H1 (cell line): ENCODE results near the gene TSPEAR. TPM values are rescaled to one million over a fixed set of nuclear protein-coding genes. Genes with fewer than 3 reads are reported as not detected.

Experiments used
- CTCF ChIA-PET: fragments of 300-600 bp; sonication (Branson Sonifier 250); formaldehyde crosslinking; loops from one replicate; lab custom pipeline; 2021; ENCODE audit not compliant: partially characterized antibody; lab: Charles Lee
- POLR2A ChIA-PET: fragments of 300-600 bp; sonication (Branson Sonifier 250); formaldehyde crosslinking; loops from one replicate; lab custom pipeline; 2021; ENCODE audit warnings: inconsistent platforms; ENCODE audit not compliant: partially characterized antibody; lab: Charles Lee
- DNase-seq, 2 experiments: peaks; one replicate each; pipeline versions ENCODE4 v3.0.0 to v3.0.0-alpha.2; 2010 to 2022; ENCODE audit warnings: low spot score in 2 of 2, low read depth in 1 of 2, mixed read lengths in 1 of 2
- FAIRE-seq: peaks from 2 replicates; lab custom pipeline; 2011; peaks lifted over from hg19 to GRCh38; lab: Jason Lieb, UNC
- H2AFZ ChIP-seq: 2 replicates; pipeline ENCODE4 v1.8.1; 2012; ENCODE audit warnings: low read length, inconsistent platforms
- H2AK5ac ChIP-seq: 2 replicates; pipeline ENCODE4 v1.6.1; 2013; ENCODE audit warnings: low read depth, low read length
- H2BK120ac ChIP-seq: replicated peaks from 2 replicates; pipeline ENCODE3; 2013; ENCODE audit warnings: low read depth, low read length, inconsistent platforms
- H2BK12ac ChIP-seq: 2 replicates; pipeline ENCODE4 v1.6.1; 2013; ENCODE audit warnings: low read depth, low read length
- H2BK15ac ChIP-seq: 2 replicates; pipeline ENCODE4 v1.6.1; 2013; ENCODE audit warnings: low read length
- H2BK20ac ChIP-seq: 2 replicates; pipeline ENCODE4 v1.6.1; 2013; ENCODE audit warnings: low read length
- H2BK5ac ChIP-seq: 2 replicates; pipeline ENCODE4 v1.6.1; 2013; ENCODE audit warnings: low read depth, low read length
- H3K14ac ChIP-seq: 2 replicates; pipeline ENCODE4 v1.6.1; 2013; ENCODE audit warnings: inconsistent platforms; ENCODE audit not compliant: insufficient read length
- H3K18ac ChIP-seq: 2 replicates; pipeline ENCODE4 v1.6.1; 2013; ENCODE audit warnings: low read length; ENCODE audit errors: extremely low read depth
- H3K23ac ChIP-seq: 2 replicates; pipeline ENCODE4 v1.6.1; 2013; ENCODE audit warnings: inconsistent platforms; ENCODE audit not compliant: insufficient read length
- H3K23me2 ChIP-seq: 2 replicates; pipeline ENCODE4 v1.6.1; 2013; ENCODE audit warnings: low read depth, low read length
- H3K27ac ChIP-seq: 2 replicates; pipeline ENCODE4 v1.6.1; 2011; ENCODE audit warnings: low read depth, low read length, inconsistent platforms
- H3K27me3 ChIP-seq, 4 experiments: replicated peaks in 1 of 4; 1 replicate in 1 of 4; 2 replicates in 3 of 4; pipeline versions ENCODE4 v1.6.1 to v1.8.1; 2011 to 2013; ENCODE audit warnings: low read length in 3 of 4, mild to moderate bottlenecking in 3 of 4, inconsistent platforms in 2 of 4, mixed read lengths in 2 of 4, moderate library complexity in 1 of 4; ENCODE audit not compliant: control insufficient read depth in 3 of 4, insufficient read depth in 3 of 4; ENCODE audit errors: extremely low read depth in 1 of 4
- H3K36me3 ChIP-seq, 4 experiments: 2 replicates each; pipeline versions ENCODE4 v1.6.1 to v1.8.1; 2011 to 2013; ENCODE audit warnings: mild to moderate bottlenecking in 4 of 4, low read length in 3 of 4, moderate library complexity in 2 of 4, control low read depth in 1 of 4, inconsistent platforms in 1 of 4; ENCODE audit not compliant: insufficient read depth in 4 of 4, control insufficient read depth in 2 of 4
- H3K4ac ChIP-seq: replicated peaks from 2 replicates; pipeline ENCODE3; 2013; ENCODE audit warnings: low read length, low read depth, mixed read lengths, inconsistent platforms; ENCODE audit not compliant: insufficient read length
- H3K4me1 ChIP-seq, 4 experiments: replicated peaks in 1 of 4; 1 replicate in 1 of 4; 2 replicates in 3 of 4; pipeline versions ENCODE4 v1.6.1 to v1.8.1; 2011 to 2013; ENCODE audit warnings: low read length in 3 of 4, inconsistent platforms in 2 of 4, mixed read lengths in 1 of 4; ENCODE audit not compliant: insufficient read depth in 4 of 4, control insufficient read depth in 3 of 4
- H3K4me2 ChIP-seq, 2 experiments: 2 replicates each; pipeline versions ENCODE4 v1.6.1 to v1.8.1; 2011 to 2013; ENCODE audit warnings: low read depth in 2 of 2, low read length in 2 of 2, control low read depth in 1 of 2, inconsistent platforms in 1 of 2, mild to moderate bottlenecking in 1 of 2; ENCODE audit not compliant: insufficient read depth in 1 of 2
- H3K4me3 ChIP-seq, 4 experiments: fragments of 200-600, 300-600 bp in 1 of 4; sonication (generic), shearing (Covaris generic), sonication (Bioruptor Twin) in 1 of 4; 2 replicates each; pipeline versions ENCODE4 v1.5.1 to v1.8.1; 2011 to 2016; ENCODE audit warnings: low read length in 4 of 4, low read depth in 3 of 4, control low read depth in 2 of 4, inconsistent platforms in 2 of 4, mild to moderate bottlenecking in 2 of 4, mixed read lengths in 1 of 4, moderate library complexity in 1 of 4; ENCODE audit not compliant: insufficient read depth in 2 of 4; ENCODE audit errors: extremely low read depth in 1 of 4
- H3K56ac ChIP-seq: replicated peaks from 2 replicates; pipeline ENCODE3; 2013; ENCODE audit warnings: low read depth, mild to moderate bottlenecking, mixed read lengths, low read length, inconsistent platforms; ENCODE audit not compliant: insufficient read length
- H3K79me1 ChIP-seq: 2 replicates; pipeline ENCODE4 v1.6.1; 2013; ENCODE audit warnings: low read depth, low read length, control low read depth
- H3K79me2 ChIP-seq, 2 experiments: 2 replicates each; pipeline versions ENCODE4 v1.6.1 to v1.8.1; 2012 to 2013; ENCODE audit warnings: low read length in 2 of 2, mild to moderate bottlenecking in 2 of 2, inconsistent platforms in 1 of 2; ENCODE audit not compliant: insufficient read depth in 2 of 2, control insufficient read depth in 1 of 2
- H3K9ac ChIP-seq, 4 experiments: replicated peaks in 1 of 4; 1 replicate in 1 of 4; 2 replicates in 3 of 4; pipeline versions ENCODE4 v1.6.1 to v1.8.1; 2011 to 2013; ENCODE audit warnings: low read depth in 3 of 4, low read length in 3 of 4, control low read depth in 2 of 4, mild to moderate bottlenecking in 2 of 4, moderate library complexity in 2 of 4, inconsistent platforms in 1 of 4; ENCODE audit errors: extremely low read depth in 1 of 4
- H3K9me3 ChIP-seq, 2 experiments: 2 replicates each; pipeline versions ENCODE4 v1.6.1 to v1.8.1; 2012 to 2013; ENCODE audit warnings: mild to moderate bottlenecking in 2 of 2, moderate library complexity in 2 of 2, control low read depth in 1 of 2, inconsistent platforms in 1 of 2, low read depth in 1 of 2, low read length in 1 of 2, mixed read lengths in 1 of 2; ENCODE audit not compliant: insufficient read depth in 2 of 2
- H4K20me1 ChIP-seq, 2 experiments: replicated peaks in 1 of 2; 2 replicates each; pipeline versions ENCODE3 to v1.8.1; 2011 to 2013; ENCODE audit warnings: inconsistent platforms in 2 of 2, low read length in 2 of 2, mild to moderate bottlenecking in 1 of 2; ENCODE audit not compliant: insufficient read depth in 2 of 2, control insufficient read depth in 1 of 2
- H4K5ac ChIP-seq: 2 replicates; pipeline ENCODE4 v1.6.1; 2013; ENCODE audit warnings: low read length, low read depth, mixed read lengths, inconsistent platforms; ENCODE audit not compliant: insufficient read length
- H4K8ac ChIP-seq: 2 replicates; pipeline ENCODE4 v1.8.0; 2013; ENCODE audit warnings: mild to moderate bottlenecking, moderate library complexity, low read length, inconsistent platforms; ENCODE audit not compliant: insufficient read depth; ENCODE audit errors: extremely low read depth
- H4K91ac ChIP-seq: replicated peaks from 2 replicates; pipeline ENCODE3; 2013; ENCODE audit warnings: low read length, mixed read lengths, inconsistent platforms; ENCODE audit not compliant: insufficient read length
- CEBPB ChIP-seq: IDR thresholded peaks from 2 replicates; pipeline ENCODE4 v1.6.1; 2012; ENCODE audit warnings: low read depth, low read length
- CTBP2 ChIP-seq: IDR thresholded peaks from 2 replicates; pipeline ENCODE4 v1.7.0; 2011; ENCODE audit warnings: borderline replicate concordance, mild to moderate bottlenecking, moderate library complexity, mixed read lengths, low read length; ENCODE audit not compliant: insufficient read depth, insufficient read length
- EP300 ChIP-seq, 2 experiments: IDR thresholded peaks; 1 replicate in 1 of 2; 2 replicates in 1 of 2; pipeline ENCODE4 v1.6.1; 2011 to 2012; ENCODE audit warnings: low read depth in 2 of 2, low read length in 2 of 2, mild to moderate bottlenecking in 2 of 2, borderline replicate concordance in 1 of 2, inconsistent platforms in 1 of 2, moderate library complexity in 1 of 2
- FOSL1 ChIP-seq: IDR thresholded peaks from 2 replicates; pipeline ENCODE4 v1.6.1; 2011; ENCODE audit warnings: mild to moderate bottlenecking, low read depth, low read length, moderate library complexity; ENCODE audit not compliant: insufficient read depth
- RAD21 ChIP-seq, 2 experiments: IDR thresholded peaks in 1 of 2; conservative IDR thresholded peaks in 1 of 2; 2 replicates each; pipeline ENCODE4 v1.6.1; 2011; ENCODE audit warnings: low read depth in 2 of 2, low read length in 2 of 2, improper control_type of control experiment in 1 of 2, inconsistent platforms in 1 of 2, mild to moderate bottlenecking in 1 of 2, moderate library complexity in 1 of 2
- YY1 ChIP-seq: IDR thresholded peaks from 2 replicates; pipeline ENCODE4 v1.6.1; 2011; ENCODE audit warnings: low read depth, mild to moderate bottlenecking, low read length
- whole genome bisulfite sequencing, 2 experiments: shearing (Covaris generic) in 1 of 2; methylation state at CpG; one replicate each; pipeline versions ENCODE4 v1.1.6 to v1.1.7; 2013 to 2015; ENCODE audit warnings: low lambda C conversion rate in 2 of 2, mixed read lengths in 2 of 2, inconsistent platforms in 1 of 2, low coverage in 1 of 2, missing lambda C conversion rate in 1 of 2; ENCODE audit not compliant: insufficient replicate concordance in 2 of 2, insufficient coverage in 1 of 2, insufficient read length in 1 of 2; ENCODE audit errors: extremely low coverage in 1 of 2, missing lambda C conversion rate in 1 of 2; 5-methylcytosine and 5-hydroxymethylcytosine counted together
- polyA plus RNA-seq, 7 experiments: library from polyadenylated mRNA; depleted of rRNA in 3 of 7; stranded (reverse) in 5 of 7; unstranded in 2 of 7; fragments of >200 nt in 5 of 7; fragments of 200-250 nt in 2 of 7; gene quantifications; 1 replicate in 5 of 7; 2 replicates in 1 of 7; 4 replicates in 1 of 7; pipeline versions ENCODE4 v1.2.1 to v1.2.3, GENCODE V29; 2011 to 2013; ENCODE audit warnings: missing spikeins in 2 of 7, mixed read lengths in 2 of 7
- total RNA-seq: library from RNA; stranded (reverse); fragmentation: NEBNext Ultra II Directional; extraction: Animal tissue kit (Norgen Biotek cat#: 25700); gene quantifications from 2 replicates; pipeline ENCODE4 v1.2.1, GENCODE V29; 2021
- TF ChIP-seq, protein P1 (sequence below), 3 experiments: IDR thresholded peaks; 1 replicate in 2 of 3; 2 replicates in 1 of 3; pipeline versions ENCODE4 v1.5.1 to v1.6.1; 2011; ENCODE audit warnings: low read length in 3 of 3, mild to moderate bottlenecking in 3 of 3, inconsistent platforms in 2 of 3, low read depth in 1 of 3, moderate library complexity in 1 of 3; ENCODE audit not compliant: insufficient read depth in 1 of 3; ENCODE audit errors: control extremely low read depth in 1 of 3

The TSPEAR gene
- total and polyA plus RNA-seq, 2 of the 8 experiments (the other 6 are each of a cell fraction or from before 2014, with no cell fraction given) = 0.58 to 0.89 TPM

DNA sequence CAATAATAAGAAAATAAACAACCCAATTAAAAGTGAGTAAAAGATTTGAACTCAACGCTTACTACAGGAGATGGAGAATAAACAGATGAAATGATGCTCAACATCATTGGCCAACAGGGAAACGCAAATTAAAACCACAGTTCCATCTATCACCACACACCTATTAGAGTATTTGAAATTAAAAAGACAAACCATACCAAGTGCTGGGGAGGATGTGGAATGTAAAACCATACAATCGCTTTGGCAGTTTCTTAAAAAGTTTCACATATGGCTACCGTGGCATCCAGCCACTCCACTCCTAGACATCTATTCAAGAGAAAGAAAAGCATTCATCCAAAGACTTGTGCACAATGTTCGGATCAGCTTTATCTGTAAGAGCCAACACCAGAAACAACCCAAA, 257.3 kb downstream of the TSPEAR start:
- no peaks in the 10 kb centered on the region for H3K79me2 ChIP-seq
- no peak overlapping the region for H3K18ac ChIP-seq
- H3K23me2 ChIP-seq = peaks cover 5% of the 10 kb centered on the region; the same call in 1 of the 2 replicates
- FAIRE-seq (no peak), DNase-seq (no peak)
- H4K91ac ChIP-seq = no peak overlapping the region
- H3K23ac ChIP-seq = no peak overlapping the region
- no peak overlapping the region for H3K56ac ChIP-seq
- no peak overlapping the region for H2AK5ac ChIP-seq
- CTCF ChIA-PET = interaction anchor here (1.1 kb wide), 1 partner anchor 10 kb away, joined by 4 read pairs; no protein-coding TSS in a partner anchor
- no peak overlapping the region for H4K5ac ChIP-seq
- H3K36me3 ChIP-seq = no peaks in the 10 kb centered on the region
- H3K4me3 ChIP-seq = no peak overlapping the region
- H3K27ac ChIP-seq = no peak overlapping the region
- no peak overlapping the region for H3K4ac ChIP-seq
- no peak overlapping the region for H2AFZ ChIP-seq
- no peak overlapping the region for H3K14ac ChIP-seq
- no peak overlapping the region for H2BK5ac ChIP-seq
- peaks cover 0 to 3% of the 10 kb centered on the region in 2 experiments for H4K20me1 ChIP-seq
- peak overlapping the region in 1 of 2 experiments; percentile 74; a peak in 1 of 4 replicates for H3K4me2 ChIP-seq
- H3K79me1 ChIP-seq = no peaks in the 10 kb centered on the region
- peaks cover 0 to 5% (median 2%) of the 10 kb centered on the region in 4 experiments; a peak in 3 of 7 replicates for H3K4me1 ChIP-seq
- no peak overlapping the region for H2BK12ac ChIP-seq
- no peak overlapping the region for H2BK120ac ChIP-seq
- H2BK20ac ChIP-seq = no peak overlapping the region
- H3K9ac ChIP-seq = no peak overlapping the region
- WGBS, 2 experiments = 77% methylated on average over 5 of the region's 5 CpGs; no CpG with 5 or more reads in 1 of the 2 experiments
- H3K9me3 ChIP-seq = no peaks in the 10 kb centered on the region
- POLR2A ChIA-PET = no interaction called here
- no peak overlapping the region; the same call in 1 of the 2 replicates for H2BK15ac ChIP-seq
- H3K27me3 ChIP-seq = peaks cover 0 to 11% (median 4%) of the 10 kb centered on the region in 4 experiments; a peak in 4 of 7 replicates
- no peak overlapping the region for H4K8ac ChIP-seq
- TF ChIP-seq CTBP2 (no peak), YY1 (no peak), EP300 (IDR thresholded peaks at IDR 0.05; ENCODE audit: borderline replicate concordance in 1 of 2, low read depth in 2 of 2, low read length in 2 of 2) (no peak), RAD21 (IDR thresholded peaks at IDR 0.05 in 1 of 2, conservative IDR thresholded peaks at IDR 0.05 in 1 of 2; ENCODE audit: low read depth in 2 of 2, low read length in 2 of 2) (no peak), CEBPB (no peak), FOSL1 (no peak)
- TF ChIP-seq, protein P1, sequence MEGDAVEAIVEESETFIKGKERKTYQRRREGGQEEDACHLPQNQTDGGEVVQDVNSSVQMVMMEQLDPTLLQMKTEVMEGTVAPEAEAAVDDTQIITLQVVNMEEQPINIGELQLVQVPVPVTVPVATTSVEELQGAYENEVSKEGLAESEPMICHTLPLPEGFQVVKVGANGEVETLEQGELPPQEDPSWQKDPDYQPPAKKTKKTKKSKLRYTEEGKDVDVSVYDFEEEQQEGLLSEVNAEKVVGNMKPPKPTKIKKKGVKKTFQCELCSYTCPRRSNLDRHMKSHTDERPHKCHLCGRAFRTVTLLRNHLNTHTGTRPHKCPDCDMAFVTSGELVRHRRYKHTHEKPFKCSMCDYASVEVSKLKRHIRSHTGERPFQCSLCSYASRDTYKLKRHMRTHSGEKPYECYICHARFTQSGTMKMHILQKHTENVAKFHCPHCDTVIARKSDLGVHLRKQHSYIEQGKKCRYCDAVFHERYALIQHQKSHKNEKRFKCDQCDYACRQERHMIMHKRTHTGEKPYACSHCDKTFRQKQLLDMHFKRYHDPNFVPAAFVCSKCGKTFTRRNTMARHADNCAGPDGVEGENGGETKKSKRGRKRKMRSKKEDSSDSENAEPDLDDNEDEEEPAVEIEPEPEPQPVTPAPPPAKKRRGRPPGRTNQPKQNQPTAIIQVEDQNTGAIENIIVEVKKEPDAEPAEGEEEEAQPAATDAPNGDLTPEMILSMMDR (IDR thresholded peaks at IDR 0.05; ENCODE audit: control extremely low read depth in 1 of 3, insufficient read depth in 1 of 3, low read depth in 1 of 3, low read length in 3 of 3) = no peak
